HEK293 (cell line): Measurements from ENCODE around the gene CDK5.

Experiments
- BCL11A ChIP-seq: fragments of 450-650 bp; formaldehyde crosslinking; IDR thresholded peaks from 2 replicates; pipeline ENCODE4 v1.5.1; 2016; ENCODE audit warnings: low read depth, missing biosample characterization, missing genetic modification characterization
- CTCF ChIP-seq: fragments of 450-650 bp; formaldehyde crosslinking; IDR thresholded peaks from 2 replicates; pipeline ENCODE4 v1.5.1; 2016; ENCODE audit warnings: missing biosample characterization, missing genetic modification characterization
- GLI2 ChIP-seq: fragments of 450-650 bp; formaldehyde crosslinking; IDR thresholded peaks from 2 replicates; pipeline ENCODE4; 2017; ENCODE audit warnings: missing biosample characterization, missing genetic modification characterization, low read depth, borderline replicate concordance
- GLIS1 ChIP-seq: fragments of 450-650 bp; formaldehyde crosslinking; IDR thresholded peaks from 2 replicates; pipeline ENCODE4 v1.5.1; 2016; ENCODE audit warnings: missing biosample characterization, missing genetic modification characterization
- PRDM10 ChIP-seq: fragments of 450-650 bp; formaldehyde crosslinking; IDR thresholded peaks from 2 replicates; pipeline ENCODE4 v1.5.1; 2016; ENCODE audit warnings: missing biosample characterization, missing genetic modification characterization
- ZBTB1 ChIP-seq: fragments of 450-650 bp; formaldehyde crosslinking; IDR thresholded peaks from 2 replicates; pipeline ENCODE4 v1.5.1; 2016; ENCODE audit warnings: missing biosample characterization, missing genetic modification characterization
- ZBTB17 ChIP-seq: fragments of 450-650 bp; formaldehyde crosslinking; IDR thresholded peaks from 2 replicates; pipeline ENCODE4 v1.5.1; 2016; ENCODE audit warnings: missing biosample characterization, missing genetic modification characterization
- ZBTB48 ChIP-seq: fragments of 450-650 bp; formaldehyde crosslinking; IDR thresholded peaks from 2 replicates; pipeline ENCODE4 v1.5.1; 2016; ENCODE audit warnings: missing biosample characterization, missing genetic modification characterization
- ZEB2 ChIP-seq: fragments of 450-650 bp; formaldehyde crosslinking; IDR thresholded peaks from 2 replicates; pipeline ENCODE4 v1.5.1; 2016; ENCODE audit warnings: missing biosample characterization, missing genetic modification characterization
- ZFHX2 ChIP-seq: fragments of 450-650 bp; formaldehyde crosslinking; conservative IDR thresholded peaks from 2 replicates; pipeline ENCODE4 v1.5.1; 2016; ENCODE audit warnings: missing biosample characterization, missing genetic modification characterization
- ZNF138 ChIP-seq: fragments of 450-650 bp; formaldehyde crosslinking; IDR thresholded peaks from 2 replicates; pipeline ENCODE4 v1.5.1; 2016; ENCODE audit warnings: missing biosample characterization, missing genetic modification characterization, borderline replicate concordance
- ZNF157 ChIP-seq: fragments of 450-650 bp; formaldehyde crosslinking; IDR thresholded peaks from 2 replicates; pipeline ENCODE4 v1.5.1; 2016; ENCODE audit warnings: missing biosample characterization, missing genetic modification characterization
- ZNF16 ChIP-seq: fragments of 450-650 bp; formaldehyde crosslinking; IDR thresholded peaks from 2 replicates; pipeline ENCODE4 v1.5.1; 2016; ENCODE audit warnings: low read depth, missing biosample characterization, missing genetic modification characterization
- ZNF174 ChIP-seq: fragments of 450-650 bp; formaldehyde crosslinking; IDR thresholded peaks from 2 replicates; pipeline ENCODE4 v1.5.0; 2017; ENCODE audit warnings: missing biosample characterization, mild to moderate bottlenecking, missing genetic modification characterization
- ZNF202 ChIP-seq: fragments of 450-650 bp; formaldehyde crosslinking; IDR thresholded peaks from 2 replicates; pipeline ENCODE4 v1.5.1; 2016; ENCODE audit warnings: missing biosample characterization, missing genetic modification characterization, borderline replicate concordance
- ZNF24 ChIP-seq: fragments of 450-650 bp; formaldehyde crosslinking; IDR thresholded peaks from 2 replicates; pipeline ENCODE4 v1.5.1; 2016; ENCODE audit warnings: missing biosample characterization, missing genetic modification characterization
- ZNF266 ChIP-seq: fragments of 450-650 bp; formaldehyde crosslinking; IDR thresholded peaks from 2 replicates; pipeline ENCODE4 v1.5.1; 2016; ENCODE audit warnings: missing biosample characterization, missing genetic modification characterization, low read depth
- ZNF280C ChIP-seq: fragments of 450-650 bp; formaldehyde crosslinking; IDR thresholded peaks from 2 replicates; pipeline ENCODE4 v1.5.1; 2016; ENCODE audit warnings: missing biosample characterization, missing genetic modification characterization
- ZNF391 ChIP-seq: fragments of 450-650 bp; formaldehyde crosslinking; IDR thresholded peaks from 2 replicates; pipeline ENCODE4 v1.5.1; 2016; ENCODE audit warnings: low read depth, missing biosample characterization, missing genetic modification characterization, borderline replicate concordance
- ZNF544 ChIP-seq: fragments of 450-650 bp; formaldehyde crosslinking; IDR thresholded peaks from 2 replicates; pipeline ENCODE4 v1.5.0; 2017; ENCODE audit warnings: missing biosample characterization, missing genetic modification characterization
- ZNF585B ChIP-seq: fragments of 450-650 bp; formaldehyde crosslinking; IDR thresholded peaks from 2 replicates; pipeline ENCODE4 v1.5.1; 2016; ENCODE audit warnings: missing biosample characterization, missing genetic modification characterization
- ZNF626 ChIP-seq: fragments of 450-650 bp; sonication (Bioruptor Pico); formaldehyde crosslinking; IDR thresholded peaks from 2 replicates; pipeline ENCODE4 v1.5.1; 2018; ENCODE audit warnings: missing biosample characterization, missing genetic modification characterization, inconsistent platforms
- ZNF776 ChIP-seq: fragments of 450-650 bp; formaldehyde crosslinking; IDR thresholded peaks from 2 replicates; pipeline ENCODE4 v1.5.0; 2017; ENCODE audit warnings: missing biosample characterization, missing genetic modification characterization, borderline replicate concordance
- ZNF792 ChIP-seq: fragments of 450-650 bp; formaldehyde crosslinking; IDR thresholded peaks from 2 replicates; pipeline ENCODE4 v1.5.1; 2016; ENCODE audit warnings: missing biosample characterization, missing genetic modification characterization
- ZNF830 ChIP-seq: fragments of 450-650 bp; IDR thresholded peaks from 2 replicates; pipeline ENCODE4 v1.5.0; 2018; ENCODE audit warnings: missing biosample characterization, missing genetic modification characterization, low read depth, mild to moderate bottlenecking, moderate library complexity
- ZSCAN5A ChIP-seq: fragments of 450-650 bp; formaldehyde crosslinking; IDR thresholded peaks from 2 replicates; pipeline ENCODE4 v1.5.1; 2016; ENCODE audit warnings: missing biosample characterization, missing genetic modification characterization
- TF ChIP-seq, protein P1 (sequence below): fragments of 450-650 bp; formaldehyde crosslinking; IDR thresholded peaks from 2 replicates; pipeline ENCODE4 v1.5.1; 2016; ENCODE audit warnings: missing biosample characterization, missing genetic modification characterization
- TF ChIP-seq, protein P2 (sequence below): fragments of 450-650 bp; formaldehyde crosslinking; IDR thresholded peaks from 2 replicates; pipeline ENCODE4 v1.5.1; 2016; ENCODE audit warnings: missing biosample characterization, missing genetic modification characterization

The CDK5 gene

GRCh38 chr7:151086802-151087244 is 29.1 kb upstream of the CDK5 start (continued):
- TF ChIP-seq ZNF792 (tag by site-specific recombination) (0 out of 2 replicates have a peak, but pooled peaks have one; percentile 33), ZNF585B (tag by site-specific recombination) (no peak), ZNF202 (tag by site-specific recombination) (no peak), ZNF626 (tag by site-specific recombination) (no peak), ZNF24 (tag by site-specific recombination) (no peak), ZNF830 (tag by site-specific recombination) (no peak), ZBTB17 (peak; percentile 95), CTCF (tag by site-specific recombination) (no peak), ZNF544 (no peak), ZBTB1 (no peak), ZNF280C (tag by site-specific recombination) (no peak), ZFHX2 (tag by site-specific recombination) (no peak), ZNF266 (tag by site-specific recombination) (no peak), ZSCAN5A (tag by site-specific recombination) (no peak), ZEB2 (tag by site-specific recombination) (peak; percentile 43), GLI2 (tag by site-specific recombination) (no peak), ZNF174 (tag by site-specific recombination) (no peak), BCL11A (tag by site-specific recombination) (no peak), ZNF776 (no peak), ZNF138 (tag by site-specific recombination) (no peak), ZBTB48 (tag by site-specific recombination) (no peak), PRDM10 (tag by site-specific recombination) (no peak), GLIS1 (tag by site-specific recombination) (no peak), ZNF391 (tag by site-specific recombination) (no peak), ZNF16 (tag by site-specific recombination) (no peak), ZNF157 (no peak)
- TF ChIP-seq, protein P1, sequence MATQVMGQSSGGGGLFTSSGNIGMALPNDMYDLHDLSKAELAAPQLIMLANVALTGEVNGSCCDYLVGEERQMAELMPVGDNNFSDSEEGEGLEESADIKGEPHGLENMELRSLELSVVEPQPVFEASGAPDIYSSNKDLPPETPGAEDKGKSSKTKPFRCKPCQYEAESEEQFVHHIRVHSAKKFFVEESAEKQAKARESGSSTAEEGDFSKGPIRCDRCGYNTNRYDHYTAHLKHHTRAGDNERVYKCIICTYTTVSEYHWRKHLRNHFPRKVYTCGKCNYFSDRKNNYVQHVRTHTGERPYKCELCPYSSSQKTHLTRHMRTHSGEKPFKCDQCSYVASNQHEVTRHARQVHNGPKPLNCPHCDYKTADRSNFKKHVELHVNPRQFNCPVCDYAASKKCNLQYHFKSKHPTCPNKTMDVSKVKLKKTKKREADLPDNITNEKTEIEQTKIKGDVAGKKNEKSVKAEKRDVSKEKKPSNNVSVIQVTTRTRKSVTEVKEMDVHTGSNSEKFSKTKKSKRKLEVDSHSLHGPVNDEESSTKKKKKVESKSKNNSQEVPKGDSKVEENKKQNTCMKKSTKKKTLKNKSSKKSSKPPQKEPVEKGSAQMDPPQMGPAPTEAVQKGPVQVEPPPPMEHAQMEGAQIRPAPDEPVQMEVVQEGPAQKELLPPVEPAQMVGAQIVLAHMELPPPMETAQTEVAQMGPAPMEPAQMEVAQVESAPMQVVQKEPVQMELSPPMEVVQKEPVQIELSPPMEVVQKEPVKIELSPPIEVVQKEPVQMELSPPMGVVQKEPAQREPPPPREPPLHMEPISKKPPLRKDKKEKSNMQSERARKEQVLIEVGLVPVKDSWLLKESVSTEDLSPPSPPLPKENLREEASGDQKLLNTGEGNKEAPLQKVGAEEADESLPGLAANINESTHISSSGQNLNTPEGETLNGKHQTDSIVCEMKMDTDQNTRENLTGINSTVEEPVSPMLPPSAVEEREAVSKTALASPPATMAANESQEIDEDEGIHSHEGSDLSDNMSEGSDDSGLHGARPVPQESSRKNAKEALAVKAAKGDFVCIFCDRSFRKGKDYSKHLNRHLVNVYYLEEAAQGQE (tag by site-specific recombination) = no peak
- TF ChIP-seq, protein P2, sequence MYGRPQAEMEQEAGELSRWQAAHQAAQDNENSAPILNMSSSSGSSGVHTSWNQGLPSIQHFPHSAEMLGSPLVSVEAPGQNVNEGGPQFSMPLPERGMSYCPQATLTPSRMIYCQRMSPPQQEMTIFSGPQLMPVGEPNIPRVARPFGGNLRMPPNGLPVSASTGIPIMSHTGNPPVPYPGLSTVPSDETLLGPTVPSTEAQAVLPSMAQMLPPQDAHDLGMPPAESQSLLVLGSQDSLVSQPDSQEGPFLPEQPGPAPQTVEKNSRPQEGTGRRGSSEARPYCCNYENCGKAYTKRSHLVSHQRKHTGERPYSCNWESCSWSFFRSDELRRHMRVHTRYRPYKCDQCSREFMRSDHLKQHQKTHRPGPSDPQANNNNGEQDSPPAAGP (tag by site-specific recombination) = no peak
